HT1080 (cell line): ENCODE data around the gene UBXN10. TPM values are rescaled to one million over a fixed set of nuclear protein-coding genes. Genes with fewer than 3 reads are reported as not detected.

Experiments
- DNase-seq: peaks from one replicate; pipeline ENCODE4 v3.0.0-alpha.2; 2015; ENCODE audit warnings: low read depth
- total RNA-seq: library from RNA; depleted of rRNA; stranded (reverse); fragments of >200 nt; shearing (Covaris generic); gene quantifications from 2 replicates; pipeline ENCODE4 v1.2.3, GENCODE V29; 2014

UBXN10 gene
- total RNA-seq, 1 experiment from 2014 or later = not detected

- DNase-seq = no peak
These were observed 3.5 kb upstream of the UBXN10 start for GRCh38 chr1:20182415-20182814.

DNA sequence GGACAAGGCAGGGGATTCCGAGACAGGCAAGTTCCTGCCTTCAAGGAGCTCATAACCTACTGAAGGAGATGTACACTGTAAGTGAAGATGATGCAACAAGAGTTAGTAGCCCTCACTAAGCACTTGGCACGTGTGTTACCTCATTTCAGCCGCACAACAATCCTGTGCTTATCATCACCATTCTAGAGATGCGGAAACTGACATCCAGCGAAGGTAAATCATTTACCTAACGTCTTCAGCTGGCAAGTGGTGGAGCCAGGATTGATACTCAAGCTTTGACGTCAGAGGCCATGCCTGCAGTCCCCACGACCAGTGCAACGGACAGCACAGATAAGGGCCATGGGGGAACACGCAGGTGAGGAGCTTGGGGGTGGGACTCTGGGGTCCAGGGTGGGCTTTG lies 2.9 kb upstream of the UBXN10 start:
- no peak for DNase-seq

DNA sequence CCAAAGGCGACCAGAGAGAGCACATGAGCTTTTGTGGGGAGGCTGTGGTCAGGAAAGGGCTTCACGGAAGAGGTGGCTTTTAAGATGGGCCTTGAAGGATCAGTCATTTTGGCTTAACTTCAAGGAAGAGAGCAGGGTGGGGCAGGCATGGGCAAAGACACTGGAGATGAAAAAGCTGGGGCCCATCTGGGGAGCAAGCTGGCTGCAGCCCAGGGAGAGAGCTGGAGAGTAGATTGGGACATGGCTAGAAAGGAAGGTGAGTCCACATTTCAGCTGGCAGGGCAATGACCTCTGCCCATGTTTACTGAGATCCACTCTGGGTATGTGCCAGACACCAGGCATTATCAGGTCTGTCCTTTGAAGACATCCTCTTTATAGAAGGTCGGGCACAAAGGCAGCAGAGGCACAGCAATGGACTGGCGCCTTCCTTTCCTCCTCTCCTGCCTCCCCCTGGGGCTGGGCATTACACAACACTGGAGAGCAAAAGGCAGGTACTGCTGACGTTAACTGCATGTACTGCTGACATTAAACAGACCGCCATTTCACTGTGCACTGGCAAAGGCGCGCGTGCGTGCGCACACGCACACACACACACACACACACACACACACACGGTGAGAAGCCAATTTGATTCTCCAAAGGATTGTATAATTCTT lies 2.2 kb upstream of the UBXN10 start:
- DNase-seq = no peak

DNA sequence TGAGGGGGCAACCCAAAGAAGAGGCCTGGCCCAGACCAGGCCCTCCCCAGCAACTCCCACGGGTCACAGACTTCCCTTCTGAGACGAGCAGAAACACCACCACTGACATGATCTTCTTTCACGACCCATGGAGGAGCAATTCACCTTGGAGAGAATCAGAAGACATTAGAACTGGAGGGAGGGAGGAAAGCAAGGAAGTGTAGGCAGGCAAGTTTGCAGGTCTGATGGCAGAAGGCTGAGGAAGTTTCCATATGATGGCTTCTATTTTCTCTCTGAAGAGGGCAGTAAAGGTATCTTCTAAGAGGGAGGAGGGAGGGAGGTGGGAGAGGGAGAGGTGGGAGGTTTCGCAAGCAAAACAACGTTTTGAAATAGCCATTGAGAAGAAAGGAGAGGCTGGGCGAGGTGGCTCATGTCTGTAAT lies 1.4 kb upstream of the UBXN10 start:
- no peak for DNase-seq

- DNase-seq = no peak
These were observed 681 bp upstream of the UBXN10 start for GRCh38 chr1:20184997-20185833.

DNA sequence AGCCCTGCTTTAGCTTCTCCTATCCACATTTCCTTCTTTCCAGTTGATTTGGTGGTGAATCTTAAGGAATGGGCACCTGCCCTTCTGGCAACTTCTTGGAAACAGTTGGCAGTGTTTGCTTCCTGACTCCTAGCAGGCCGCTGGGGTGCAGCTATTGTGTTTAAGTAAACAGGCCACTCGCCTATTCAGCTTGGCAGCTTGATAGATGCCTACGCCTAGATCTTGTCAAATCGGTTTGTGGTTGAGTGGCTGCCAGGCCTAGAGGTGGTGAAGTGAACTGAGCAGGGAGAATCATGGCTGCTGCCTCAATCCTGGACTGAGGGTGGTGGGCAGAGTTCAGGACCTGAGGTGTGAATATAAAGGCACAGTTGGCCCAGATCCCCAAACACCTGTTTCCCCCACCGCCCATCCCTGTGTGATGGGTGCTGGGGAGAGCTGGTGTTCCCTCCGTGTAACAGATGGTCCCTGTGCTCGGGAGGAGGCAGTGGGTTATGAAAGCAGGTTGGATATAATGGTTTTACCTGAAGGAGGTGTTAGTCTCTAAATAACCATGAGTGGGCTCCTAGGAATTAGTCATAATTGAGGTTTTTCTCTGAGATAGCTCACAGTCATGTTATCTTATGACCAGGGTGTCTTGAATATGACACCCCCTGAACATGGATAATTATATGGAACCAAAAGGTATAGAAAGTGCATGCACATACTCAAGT lies 1.4 kb downstream of the UBXN10 start:
- DNase-seq = no peak

- no peak for DNase-seq
These were observed 2.0 kb downstream of the UBXN10 start for GRCh38 chr1:20187813-20188454.

DNA sequence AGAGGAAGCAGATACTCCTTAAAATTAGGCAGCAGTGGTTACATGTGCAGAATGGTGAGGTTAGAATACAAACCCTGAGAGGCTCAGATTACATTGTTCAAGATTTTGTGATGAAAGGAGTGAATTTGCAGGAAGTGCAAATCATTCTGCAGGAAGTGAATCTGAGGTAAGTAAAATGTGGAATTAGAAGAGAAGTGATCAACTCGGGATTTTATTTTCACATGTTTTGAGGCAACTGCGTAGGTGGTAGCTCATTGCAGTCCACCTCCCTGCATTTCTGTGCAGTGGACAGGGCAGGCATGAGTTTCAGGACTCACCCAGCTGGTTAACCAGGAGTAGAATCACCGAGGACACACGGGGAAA lies 2.5 kb downstream of the UBXN10 start:
- DNase-seq = no peak

DNA sequence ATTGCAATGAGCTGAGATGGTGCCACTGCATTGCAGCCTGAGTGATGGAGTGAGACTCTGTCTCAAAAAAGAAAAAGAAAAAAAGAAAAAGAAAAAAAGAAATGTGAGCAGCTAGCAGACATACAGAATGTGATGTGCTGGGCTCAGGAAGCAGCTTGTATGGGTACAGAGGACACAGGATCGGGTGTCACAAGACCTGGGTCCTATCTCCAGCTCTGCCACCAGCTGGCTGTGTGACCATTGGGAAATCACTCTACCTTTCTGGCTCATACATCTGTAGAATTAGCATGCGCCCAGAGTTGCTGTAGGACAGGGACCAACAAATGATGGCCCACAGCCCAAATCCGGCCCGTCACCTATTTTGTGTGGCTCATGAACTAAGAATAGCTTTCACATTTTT lies 3.8 kb downstream of the UBXN10 start:
- DNase-seq = no peak

DNA sequence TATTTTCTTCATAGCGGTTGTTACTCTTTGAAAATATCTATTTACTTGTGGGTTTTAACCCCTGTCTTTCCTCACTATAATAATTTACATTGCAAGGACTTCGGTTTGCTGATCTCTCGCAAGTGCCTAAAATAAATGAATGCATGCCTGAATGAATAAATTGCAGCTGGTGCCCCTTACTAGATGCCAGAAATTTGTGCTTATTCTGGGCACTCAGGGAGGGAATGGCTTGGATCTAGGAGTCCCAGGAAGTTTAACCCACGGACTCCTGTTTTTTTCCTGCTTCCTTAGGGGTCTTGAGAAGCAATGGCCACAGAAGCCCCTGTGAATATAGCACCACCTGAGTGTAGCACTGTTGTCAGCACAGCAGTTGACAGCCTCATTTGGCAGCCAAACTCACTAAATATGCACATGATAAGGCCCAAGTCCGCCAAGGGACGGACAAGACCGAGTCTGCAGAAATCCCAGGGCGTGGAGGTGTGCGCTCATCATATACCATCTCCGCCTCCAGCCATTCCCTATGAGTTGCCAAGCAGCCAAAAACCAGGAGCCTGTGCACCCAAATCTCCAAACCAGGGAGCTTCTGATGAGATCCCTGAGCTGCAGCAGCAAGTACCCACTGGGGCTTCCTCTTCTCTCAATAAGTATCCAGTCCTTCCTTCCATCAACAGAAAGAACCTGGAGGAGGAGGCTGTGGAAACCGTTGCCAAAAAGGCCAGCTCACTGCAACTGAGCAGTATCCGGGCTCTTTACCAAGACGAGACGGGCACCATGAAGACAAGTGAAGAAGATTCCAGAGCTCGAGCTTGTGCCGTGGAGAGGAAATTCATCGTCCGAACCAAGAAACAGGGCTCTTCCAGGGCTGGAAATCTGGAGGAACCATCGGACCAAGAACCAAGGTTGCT lies 4.6 kb downstream of the UBXN10 start:
- DNase-seq = no peak

DNA sequence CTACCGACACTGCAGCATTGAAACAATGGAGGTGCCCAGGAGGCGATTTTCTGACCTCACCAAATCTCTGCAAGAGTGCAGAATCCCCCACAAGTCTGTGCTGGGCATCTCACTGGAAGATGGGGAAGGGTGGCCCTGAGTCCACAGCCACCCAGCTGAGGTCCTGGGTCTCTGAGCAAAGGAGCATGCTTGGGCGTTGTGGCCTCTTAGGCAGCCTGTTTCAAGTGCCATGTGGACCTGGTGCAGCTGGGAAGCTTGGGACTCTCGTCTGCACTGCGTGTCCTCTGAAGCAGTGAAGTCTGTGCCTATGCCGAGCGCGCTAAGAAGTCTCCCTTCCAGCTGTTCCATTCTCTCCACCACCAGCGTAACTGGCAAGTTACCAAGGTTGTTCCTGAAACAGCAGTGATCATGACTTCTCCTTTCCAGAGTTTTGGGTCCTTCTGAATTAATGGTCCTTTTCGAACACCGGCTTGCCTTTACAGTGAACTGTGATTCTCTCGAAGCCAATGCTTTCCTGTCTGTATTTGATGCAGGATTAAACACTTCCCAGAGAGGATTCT lies 5.5 kb downstream of the UBXN10 start:
- no peak for DNase-seq

DNA sequence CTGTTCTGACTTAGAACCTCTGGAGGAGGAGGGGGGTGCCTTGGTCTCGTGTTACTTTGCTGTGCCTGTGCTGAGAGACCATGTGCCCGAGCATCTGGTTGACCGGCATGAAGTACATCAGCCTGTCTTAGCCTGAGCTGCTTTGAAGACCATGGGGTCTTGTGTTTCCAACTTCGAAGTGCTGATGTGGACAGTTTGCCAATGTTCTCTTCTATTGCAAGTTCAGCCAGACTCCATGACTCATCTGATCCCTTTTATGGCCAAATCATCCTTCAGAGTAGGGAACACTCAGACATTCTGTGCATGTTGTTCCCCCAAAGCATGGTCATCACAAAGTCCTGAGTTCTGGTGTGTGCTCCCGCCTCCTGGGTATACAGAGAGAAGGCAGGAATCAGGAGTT lies 6.5 kb downstream of the UBXN10 start:
- DNase-seq = no peak

- no peak for DNase-seq
These were observed 7.0 kb downstream of the UBXN10 start for GRCh38 chr1:20192871-20193411.

- DNase-seq = no peak
These were observed 8.3 kb downstream of the UBXN10 start for GRCh38 chr1:20194224-20194623.

GRCh38 chr1:20194757-20195461 lies 9.0 kb downstream of the UBXN10 start:
- peak; percentile 36 for DNase-seq

DNA sequence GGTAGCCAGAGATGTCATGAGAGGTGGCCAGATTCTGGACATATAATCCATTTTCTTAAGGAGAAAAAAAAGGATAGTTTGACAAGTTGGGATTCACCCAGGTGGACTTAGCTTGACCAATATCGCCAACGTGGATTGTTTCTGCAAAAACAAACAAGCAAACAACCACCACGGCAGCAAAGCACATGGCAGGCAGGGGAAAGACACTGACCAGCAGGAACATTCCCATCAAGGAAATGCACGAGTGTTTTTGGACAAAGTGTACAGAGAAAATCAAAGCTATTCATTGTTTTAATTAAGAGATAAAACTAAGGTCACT lies 9.5 kb downstream of the UBXN10 start:
- DNase-seq = no peak

GRCh38 chr1:20197329-20197791 lies 11.5 kb downstream of the UBXN10 start:
- no peak for DNase-seq

DNA sequence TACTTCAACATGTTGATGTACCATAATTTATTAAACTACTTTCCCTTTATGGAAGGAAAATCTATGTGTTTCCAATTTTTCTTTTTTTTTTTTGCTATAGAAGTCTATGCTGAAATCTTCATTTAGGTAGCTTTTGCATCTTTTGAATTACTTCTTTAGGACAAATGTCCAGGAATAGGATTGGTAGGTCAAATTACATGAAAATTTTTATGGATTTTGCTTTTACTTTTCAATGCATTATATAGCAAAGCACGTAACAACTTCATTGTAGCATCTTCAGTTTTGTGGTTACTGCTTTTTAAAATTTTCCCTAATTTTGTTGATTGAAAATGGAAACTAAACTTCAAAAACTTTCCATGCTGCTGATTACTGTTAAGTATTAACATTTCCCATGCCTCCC lies 12.4 kb downstream of the UBXN10 start:
- no peak for DNase-seq

GRCh38 chr1:20198918-20199317 lies 13.0 kb downstream of the UBXN10 start:
- no peak for DNase-seq

- no peak for DNase-seq
These were observed 13.5 kb downstream of the UBXN10 start for GRCh38 chr1:20199403-20199802.
